Measurements from ENCODE around the gene MCC.
"Not testable (repeated sequence)": the region's sequence is repeated elsewhere in the genome, so short reads cannot be mapped to it uniquely, and the experiment has no call there.

MCC gene

DNA sequence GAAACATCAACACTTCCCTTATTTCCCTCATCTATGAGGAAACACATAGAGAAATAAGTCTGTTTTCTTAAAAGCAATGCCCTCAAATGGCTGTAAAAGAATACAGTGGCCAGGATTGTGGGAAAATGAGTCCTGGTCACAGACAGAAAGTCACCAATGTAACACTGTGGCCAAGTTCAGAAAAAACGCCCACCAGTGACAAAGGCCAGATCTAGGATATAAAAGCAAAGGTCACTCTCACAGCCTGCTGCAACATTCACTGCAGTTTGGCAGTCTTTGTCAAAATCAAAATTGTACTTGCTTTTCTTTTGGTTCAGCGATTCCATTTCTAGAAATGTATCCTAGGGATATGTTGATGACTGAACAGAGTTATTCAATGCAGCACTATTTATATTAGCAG lies 84.0 kb downstream of the MCC start:
- no peaks in the 10 kb centered on the region for H3K4me1 ChIP-seq (ENCODE audit: control insufficient read depth, insufficient read depth, low read length)
- no peak overlapping the region for H3K4me3 ChIP-seq (ENCODE audit: low read depth, low read length)
- no peaks in the 10 kb centered on the region for H3K9me3 ChIP-seq (ENCODE audit: control insufficient read depth, insufficient read depth, low read length)
- H3K9ac ChIP-seq (ENCODE audit: low read depth, low read length), result no peak overlapping the region
- H3K36me3 ChIP-seq (ENCODE audit: control insufficient read depth, insufficient read depth, low read length), result no peaks in the 10 kb centered on the region
- H3K27me3 ChIP-seq (ENCODE audit: control insufficient read depth, insufficient read depth, low read length), result no peaks in the 10 kb centered on the region

DNA sequence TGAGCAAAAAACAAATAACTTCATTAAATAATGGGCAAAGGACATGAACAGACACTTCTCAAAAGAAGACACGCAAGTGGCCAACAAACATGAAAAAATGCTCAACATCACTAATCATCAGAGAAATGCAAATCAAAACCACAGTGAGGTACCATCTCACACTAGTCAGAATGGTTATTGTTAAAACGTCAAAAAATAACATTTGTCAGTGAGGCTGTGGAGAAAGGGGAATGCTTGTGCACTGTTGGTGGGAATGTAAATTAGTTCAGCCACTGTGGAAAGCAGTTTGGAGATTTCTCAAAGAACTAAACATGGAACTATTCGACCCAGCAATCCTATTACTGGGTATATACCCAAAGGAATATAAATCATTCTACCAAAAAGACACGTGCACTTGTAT lies 90.3 kb downstream of the MCC start:
- not testable (repeated sequence) for H3K9me3 ChIP-seq (ENCODE audit: control insufficient read depth, insufficient read depth, low read length); H3K4me1 ChIP-seq (ENCODE audit: control insufficient read depth, insufficient read depth, low read length); H3K36me3 ChIP-seq (ENCODE audit: control insufficient read depth, insufficient read depth, low read length); H3K27me3 ChIP-seq (ENCODE audit: control insufficient read depth, insufficient read depth, low read length); H3K4me3 ChIP-seq (ENCODE audit: low read depth, low read length); H3K9ac ChIP-seq (ENCODE audit: low read depth, low read length)

DNA sequence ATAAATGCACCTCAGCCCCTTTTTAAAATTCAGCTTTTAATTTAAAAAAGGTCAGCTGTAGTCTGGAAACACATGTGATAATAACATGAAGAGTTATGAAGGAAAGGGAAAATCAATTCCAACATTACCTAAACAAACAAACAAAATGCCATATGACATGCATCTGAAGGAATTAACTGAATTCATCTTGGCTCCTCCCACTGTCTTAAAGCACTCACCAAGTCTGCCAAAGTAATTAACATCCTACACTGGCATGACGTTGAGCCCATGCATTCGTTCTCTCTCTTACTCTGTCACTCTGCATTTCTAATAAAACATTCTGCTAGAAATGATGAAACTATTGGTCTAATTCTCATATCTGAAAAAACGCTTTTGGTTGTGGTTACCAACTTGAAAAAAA lies 91.2 kb downstream of the MCC start:
- Histone ChIP-seq H3K4me1 (ENCODE audit: control insufficient read depth, insufficient read depth, low read length) (no peaks in the 10 kb centered on the region), H3K36me3 (ENCODE audit: control insufficient read depth, insufficient read depth, low read length) (no peaks in the 10 kb centered on the region), H3K9me3 (ENCODE audit: control insufficient read depth, insufficient read depth, low read length) (no peaks in the 10 kb centered on the region), H3K4me3 (ENCODE audit: low read depth, low read length) (no peak overlapping the region), H3K9ac (ENCODE audit: low read depth, low read length) (no peak overlapping the region), H3K27me3 (ENCODE audit: control insufficient read depth, insufficient read depth, low read length) (no peaks in the 10 kb centered on the region)

DNA sequence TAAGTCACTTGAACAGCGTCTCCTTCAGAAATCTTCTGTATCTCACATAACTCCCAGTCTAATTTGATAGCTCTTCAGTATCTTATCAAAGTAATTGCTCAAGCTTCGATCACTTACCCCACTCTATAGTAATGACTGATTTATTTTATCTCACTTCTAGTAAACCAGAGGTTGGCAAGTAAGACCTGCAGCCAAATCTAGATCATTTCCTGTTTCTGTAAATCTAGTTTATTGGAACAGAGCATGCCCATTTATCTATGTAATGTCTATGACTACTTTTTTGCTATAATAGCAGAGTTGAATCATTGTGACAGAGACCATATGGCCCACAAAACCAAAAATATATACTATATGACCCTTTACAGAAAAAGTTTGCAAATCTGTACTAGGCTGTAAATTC lies 93.6 kb downstream of the MCC start:
- H3K9me3 ChIP-seq (ENCODE audit: control insufficient read depth, insufficient read depth, low read length), result no peaks in the 10 kb centered on the region
- no peaks in the 10 kb centered on the region for H3K4me1 ChIP-seq (ENCODE audit: control insufficient read depth, insufficient read depth, low read length)
- H3K9ac ChIP-seq (ENCODE audit: low read depth, low read length), result no peak overlapping the region
- H3K27me3 ChIP-seq (ENCODE audit: control insufficient read depth, insufficient read depth, low read length), result no peaks in the 10 kb centered on the region
- no peaks in the 10 kb centered on the region for H3K36me3 ChIP-seq (ENCODE audit: control insufficient read depth, insufficient read depth, low read length)
- H3K4me3 ChIP-seq (ENCODE audit: low read depth, low read length), result no peak overlapping the region

DNA sequence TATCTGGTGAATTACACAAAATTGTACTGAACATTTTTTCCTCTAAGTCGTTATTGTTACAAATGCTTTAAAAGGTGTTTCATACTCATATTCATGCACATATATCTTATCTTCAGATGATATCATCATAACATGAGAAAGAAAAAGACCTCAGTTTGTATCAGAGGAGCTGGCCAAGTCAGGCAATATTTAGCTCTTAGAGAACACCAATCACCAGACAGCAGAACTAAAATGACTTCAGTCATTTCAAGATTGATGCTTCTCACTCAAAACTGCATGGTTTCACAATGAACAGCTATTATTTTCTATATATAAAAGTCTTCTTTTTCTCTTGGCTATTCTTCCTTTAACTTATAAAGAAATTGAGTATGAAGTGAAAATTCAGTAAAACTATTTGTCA lies 98.0 kb downstream of the MCC start:
- Histone ChIP-seq H3K9me3 (ENCODE audit: control insufficient read depth, insufficient read depth, low read length) (no peaks in the 10 kb centered on the region), H3K9ac (ENCODE audit: low read depth, low read length) (no peak overlapping the region), H3K36me3 (ENCODE audit: control insufficient read depth, insufficient read depth, low read length) (no peaks in the 10 kb centered on the region), H3K4me3 (ENCODE audit: low read depth, low read length) (no peak overlapping the region), H3K27me3 (ENCODE audit: control insufficient read depth, insufficient read depth, low read length) (no peaks in the 10 kb centered on the region), H3K4me1 (ENCODE audit: control insufficient read depth, insufficient read depth, low read length) (no peaks in the 10 kb centered on the region)

DNA sequence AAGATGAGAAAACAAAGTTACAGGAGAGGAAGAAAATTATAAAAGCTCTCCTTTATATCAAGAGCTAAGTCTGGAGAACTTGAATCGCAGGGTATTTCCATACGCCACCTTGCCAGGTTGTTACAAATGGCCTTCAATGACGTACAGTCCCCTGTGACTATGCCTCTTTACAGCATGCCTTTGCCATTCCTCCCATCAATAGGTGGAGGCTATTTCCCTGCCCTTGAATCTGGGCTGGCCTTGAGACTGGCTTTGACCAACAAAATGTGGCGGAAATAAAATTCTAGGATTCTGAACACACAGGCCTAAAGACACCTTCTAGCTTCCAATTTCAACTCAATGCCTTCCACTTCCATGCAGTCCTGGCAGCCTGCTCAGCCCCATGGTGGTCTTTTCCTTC lies 99.1 kb downstream of the MCC start:
- Histone ChIP-seq H3K9ac (ENCODE audit: low read depth, low read length) (no peak overlapping the region), H3K27me3 (ENCODE audit: control insufficient read depth, insufficient read depth, low read length) (no peaks in the 10 kb centered on the region), H3K9me3 (ENCODE audit: control insufficient read depth, insufficient read depth, low read length) (no peaks in the 10 kb centered on the region), H3K36me3 (ENCODE audit: control insufficient read depth, insufficient read depth, low read length) (no peaks in the 10 kb centered on the region), H3K4me3 (ENCODE audit: low read depth, low read length) (no peak overlapping the region), H3K4me1 (ENCODE audit: control insufficient read depth, insufficient read depth, low read length) (no peaks in the 10 kb centered on the region)

DNA sequence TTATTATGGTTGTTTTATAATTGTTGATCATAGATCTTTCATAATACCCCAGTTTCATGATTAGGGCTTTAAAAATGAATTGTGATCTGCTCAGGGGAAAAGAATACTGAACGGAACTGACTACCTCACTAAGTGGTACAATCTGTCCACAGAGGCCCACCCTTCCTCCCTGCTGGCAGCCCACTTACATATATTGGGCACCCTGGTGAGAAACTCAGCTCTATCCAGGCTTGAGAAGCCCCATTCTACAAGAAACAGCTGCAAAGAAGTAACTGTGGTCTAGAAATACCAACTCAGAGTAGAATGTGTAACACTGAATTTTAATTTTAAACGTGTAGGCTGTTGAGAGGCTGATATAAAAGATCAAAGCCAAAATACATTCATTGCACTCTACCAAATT lies 100.4 kb downstream of the MCC start:
- H3K9me3 ChIP-seq (ENCODE audit: control insufficient read depth, insufficient read depth, low read length), result no peaks in the 10 kb centered on the region
- no peaks in the 10 kb centered on the region for H3K27me3 ChIP-seq (ENCODE audit: control insufficient read depth, insufficient read depth, low read length)
- H3K4me1 ChIP-seq (ENCODE audit: control insufficient read depth, insufficient read depth, low read length), result no peaks in the 10 kb centered on the region
- no peaks in the 10 kb centered on the region for H3K36me3 ChIP-seq (ENCODE audit: control insufficient read depth, insufficient read depth, low read length)
- H3K4me3 ChIP-seq (ENCODE audit: low read depth, low read length), result no peak overlapping the region
- H3K9ac ChIP-seq (ENCODE audit: low read depth, low read length), result no peak overlapping the region

DNA sequence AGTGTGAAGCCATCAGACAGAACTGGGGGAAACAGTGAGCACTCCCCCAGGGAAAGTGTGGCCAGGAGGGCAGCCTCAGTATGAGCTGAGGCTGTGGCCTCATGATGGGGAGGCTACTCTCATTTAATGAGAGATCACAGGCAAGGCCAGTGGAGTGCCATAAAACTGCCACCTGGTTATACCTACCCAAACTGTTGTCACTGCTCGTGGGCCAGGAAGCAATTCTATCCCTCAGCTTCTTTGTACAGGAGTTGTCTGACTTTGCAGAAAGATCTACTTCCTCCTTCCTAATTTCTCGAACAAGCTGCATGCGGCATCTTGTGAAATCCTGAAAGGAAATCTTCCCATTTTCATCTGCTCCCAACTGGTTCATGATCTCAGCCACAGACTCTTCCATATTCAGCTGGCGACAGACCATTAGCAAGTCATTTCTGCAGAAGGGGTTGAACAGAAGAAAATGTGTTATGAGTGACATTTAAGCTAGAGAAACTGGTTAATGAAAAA lies 103.4 kb downstream of the MCC start:
- Histone ChIP-seq H3K9me3 (ENCODE audit: control insufficient read depth, insufficient read depth, low read length) (no peaks in the 10 kb centered on the region), H3K27me3 (ENCODE audit: control insufficient read depth, insufficient read depth, low read length) (no peaks in the 10 kb centered on the region), H3K4me1 (ENCODE audit: control insufficient read depth, insufficient read depth, low read length) (no peaks in the 10 kb centered on the region), H3K36me3 (ENCODE audit: control insufficient read depth, insufficient read depth, low read length) (no peaks in the 10 kb centered on the region), H3K4me3 (ENCODE audit: low read depth, low read length) (no peak overlapping the region), H3K9ac (ENCODE audit: low read depth, low read length) (no peak overlapping the region)

DNA sequence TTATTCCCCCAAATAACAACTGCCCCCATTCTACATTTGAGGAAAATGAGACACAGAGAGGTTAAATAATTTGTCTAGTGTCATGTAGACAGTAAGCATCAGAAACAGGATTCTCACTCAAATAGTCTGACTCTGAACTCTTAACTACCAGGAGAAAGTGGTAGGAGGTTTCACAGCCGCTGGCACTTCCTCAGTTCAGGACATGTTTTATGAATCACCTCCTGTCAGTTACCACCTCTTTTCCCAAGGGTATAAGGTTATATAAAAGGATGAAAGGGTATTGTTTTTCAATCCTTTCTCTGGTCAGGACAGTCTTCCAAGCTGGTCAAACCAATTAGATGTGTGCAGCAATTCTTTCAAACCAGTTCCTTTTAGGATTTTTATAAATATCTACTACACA lies 105.5 kb downstream of the MCC start:
- no peaks in the 10 kb centered on the region for H3K36me3 ChIP-seq (ENCODE audit: control insufficient read depth, insufficient read depth, low read length)
- H3K4me1 ChIP-seq (ENCODE audit: control insufficient read depth, insufficient read depth, low read length), result no peaks in the 10 kb centered on the region
- H3K27me3 ChIP-seq (ENCODE audit: control insufficient read depth, insufficient read depth, low read length), result no peaks in the 10 kb centered on the region
- H3K9ac ChIP-seq (ENCODE audit: low read depth, low read length), result no peak overlapping the region
- H3K9me3 ChIP-seq (ENCODE audit: control insufficient read depth, insufficient read depth, low read length), result no peaks in the 10 kb centered on the region
- H3K4me3 ChIP-seq (ENCODE audit: low read depth, low read length), result no peak overlapping the region

DNA sequence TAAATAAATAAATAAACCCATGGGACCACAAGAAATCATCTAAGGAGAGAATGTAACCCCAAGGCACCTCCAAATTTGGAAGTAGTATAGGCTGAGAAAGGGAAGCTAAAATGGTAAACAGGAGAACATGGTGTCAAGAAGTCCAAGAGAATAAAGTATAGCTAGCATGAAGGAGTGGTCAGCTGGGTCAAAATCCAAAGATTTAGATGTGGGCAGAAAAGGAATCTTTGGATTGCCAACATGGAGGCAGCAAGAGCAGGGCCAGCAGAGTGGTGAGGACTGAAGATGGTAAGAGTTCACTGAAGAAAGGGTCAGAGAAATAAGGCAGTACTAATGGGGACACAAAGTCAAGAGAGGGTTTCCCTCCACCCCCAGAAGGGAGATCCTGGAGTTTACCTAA lies 106.5 kb downstream of the MCC start:
- Histone ChIP-seq H3K4me3 (ENCODE audit: low read depth, low read length) (no peak overlapping the region), H3K36me3 (ENCODE audit: control insufficient read depth, insufficient read depth, low read length) (no peaks in the 10 kb centered on the region), H3K4me1 (ENCODE audit: control insufficient read depth, insufficient read depth, low read length) (no peaks in the 10 kb centered on the region), H3K27me3 (ENCODE audit: control insufficient read depth, insufficient read depth, low read length) (no peaks in the 10 kb centered on the region), H3K9me3 (ENCODE audit: control insufficient read depth, insufficient read depth, low read length) (no peaks in the 10 kb centered on the region), H3K9ac (ENCODE audit: low read depth, low read length) (no peak overlapping the region)

DNA sequence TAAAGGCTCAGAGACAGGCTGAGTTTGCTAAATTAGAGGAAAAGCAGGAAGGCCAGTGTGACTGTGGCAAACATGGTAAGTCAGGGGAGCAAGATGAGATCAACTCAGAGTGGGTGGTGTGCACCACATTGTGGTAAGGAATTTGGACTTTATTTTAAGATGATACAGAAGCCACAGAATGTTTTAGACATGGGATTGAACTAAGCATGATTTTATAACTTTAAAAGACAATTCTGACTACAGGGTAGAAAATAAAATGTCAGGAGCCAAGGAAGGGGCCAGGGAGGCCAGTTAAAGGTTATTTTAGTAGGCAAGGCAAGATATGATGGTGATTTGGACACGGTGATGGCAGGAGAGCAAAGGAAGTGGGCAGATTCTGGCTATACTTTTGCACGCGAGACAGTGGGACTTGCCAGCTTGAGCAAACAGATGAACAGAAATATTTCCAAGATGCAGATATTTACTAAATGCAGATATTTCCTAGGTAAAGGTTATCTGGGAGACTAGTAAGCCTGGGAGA lies 107.4 kb downstream of the MCC start:
- no peaks in the 10 kb centered on the region for H3K4me1 ChIP-seq (ENCODE audit: control insufficient read depth, insufficient read depth, low read length)
- H3K36me3 ChIP-seq (ENCODE audit: control insufficient read depth, insufficient read depth, low read length), result no peaks in the 10 kb centered on the region
- no peak overlapping the region for H3K4me3 ChIP-seq (ENCODE audit: low read depth, low read length)
- no peaks in the 10 kb centered on the region for H3K9me3 ChIP-seq (ENCODE audit: control insufficient read depth, insufficient read depth, low read length)
- no peaks in the 10 kb centered on the region for H3K27me3 ChIP-seq (ENCODE audit: control insufficient read depth, insufficient read depth, low read length)
- no peak overlapping the region for H3K9ac ChIP-seq (ENCODE audit: low read depth, low read length)

DNA sequence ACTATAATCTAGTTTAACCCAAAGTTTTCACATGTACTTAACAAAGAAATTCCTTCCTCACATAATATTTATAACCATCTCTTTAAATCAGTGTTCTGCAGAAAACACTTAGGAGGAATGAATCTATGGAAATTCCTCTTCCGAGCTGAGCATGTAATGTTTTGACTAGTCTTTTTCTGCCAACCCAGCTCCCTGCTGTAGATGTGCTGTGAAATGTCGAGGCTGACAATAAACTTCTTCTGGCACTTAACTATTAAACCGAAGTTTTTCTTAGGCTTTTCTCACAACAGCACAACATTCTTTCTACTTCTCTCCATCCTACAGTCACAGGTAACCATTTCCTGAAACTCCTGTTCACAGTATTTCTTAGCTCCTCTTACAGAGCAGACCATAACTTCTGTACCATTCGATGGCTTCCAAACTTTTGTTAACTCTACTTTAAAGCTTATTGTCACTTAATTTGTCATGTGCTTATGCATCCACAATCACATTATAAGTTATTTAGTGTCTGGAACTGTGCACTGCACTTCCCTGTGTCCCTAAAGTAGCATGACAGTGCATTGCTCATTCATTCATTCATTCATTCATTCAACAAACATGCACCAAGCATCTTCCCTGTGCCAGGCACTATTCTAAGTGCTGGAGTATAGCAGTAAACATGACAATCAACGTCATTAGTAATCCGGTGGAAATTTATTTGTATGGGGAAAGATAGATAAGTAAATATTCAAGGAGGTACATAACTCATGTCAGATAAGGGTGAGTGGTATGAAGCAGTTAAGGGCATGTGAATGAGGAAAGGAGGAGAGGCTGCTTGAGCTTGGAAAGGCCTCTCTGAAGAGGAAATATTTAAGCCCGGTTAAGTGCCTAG lies 108.1 kb downstream of the MCC start:
- Histone ChIP-seq H3K27me3 (ENCODE audit: control insufficient read depth, insufficient read depth, low read length) (no peaks in the 10 kb centered on the region), H3K4me3 (ENCODE audit: low read depth, low read length) (no peak overlapping the region), H3K36me3 (ENCODE audit: control insufficient read depth, insufficient read depth, low read length) (no peaks in the 10 kb centered on the region), H3K9ac (ENCODE audit: low read depth, low read length) (no peak overlapping the region), H3K9me3 (ENCODE audit: control insufficient read depth, insufficient read depth, low read length) (no peaks in the 10 kb centered on the region), H3K4me1 (ENCODE audit: control insufficient read depth, insufficient read depth, low read length) (no peaks in the 10 kb centered on the region)

Data from iPS-15b (cell line).